RWPE2 (cell line): ENCODE results near the gene CCZ1.
"Not testable (repeated sequence)": the region's sequence is repeated elsewhere in the genome, so short reads cannot be mapped to it uniquely, and the experiment has no call there.

Experiments
- ATAC-seq: fragments of 200-7000 bp; cut with Tn5 transposase; 3 replicates; pipeline ENCODE4 v1.9.1; 2021; ENCODE audit warnings: low read depth
- DNase-seq: peaks from one replicate; pipeline ENCODE4 v3.0.0-alpha.2; 2020; ENCODE audit warnings: low spot score
- H3K27ac ChIP-seq: fragments of 450-650 bp; 2 replicates; pipeline ENCODE4 v1.5.1; 2017; ENCODE audit warnings: mild to moderate bottlenecking; ENCODE audit not compliant: poor library complexity, severe bottlenecking
- H3K27me3 ChIP-seq: fragments of 250-450 bp; sonication (Bioruptor Pico); 2 replicates; pipeline ENCODE4 v1.5.1; 2021; ENCODE audit warnings: mild to moderate bottlenecking, moderate library complexity; ENCODE audit not compliant: insufficient read depth, poor library complexity, severe bottlenecking
- H3K36me3 ChIP-seq: fragments of 250-450 bp; sonication (Bioruptor Pico); 2 replicates; pipeline ENCODE4 v1.5.1; 2020; ENCODE audit warnings: low read depth, mild to moderate bottlenecking, moderate library complexity
- H3K4me1 ChIP-seq: fragments of 250-450 bp; sonication (Bioruptor Pico); 2 replicates; pipeline ENCODE4 v1.5.1; 2021; ENCODE audit warnings: mild to moderate bottlenecking, moderate library complexity; ENCODE audit not compliant: insufficient read depth, poor library complexity, severe bottlenecking
- H3K4me3 ChIP-seq: fragments of 250-450 bp; sonication (Bioruptor Pico); 2 replicates; pipeline ENCODE4 v1.5.1; 2021; ENCODE audit warnings: mild to moderate bottlenecking, moderate library complexity; ENCODE audit not compliant: severe bottlenecking
- H3K9me3 ChIP-seq: fragments of 250-450 bp; sonication (Bioruptor Pico); 2 replicates; pipeline ENCODE4 v1.5.1; 2021; ENCODE audit warnings: mild to moderate bottlenecking, moderate library complexity; ENCODE audit not compliant: severe bottlenecking
- TF ChIP-seq, protein P1 (sequence below): fragments of 450-650 bp; IDR thresholded peaks from one replicate; pipeline ENCODE4 v1.5.1; 2017; ENCODE audit warnings: mild to moderate bottlenecking, moderate library complexity; ENCODE audit not compliant: poor library complexity, severe bottlenecking

CCZ1 gene

DNA sequence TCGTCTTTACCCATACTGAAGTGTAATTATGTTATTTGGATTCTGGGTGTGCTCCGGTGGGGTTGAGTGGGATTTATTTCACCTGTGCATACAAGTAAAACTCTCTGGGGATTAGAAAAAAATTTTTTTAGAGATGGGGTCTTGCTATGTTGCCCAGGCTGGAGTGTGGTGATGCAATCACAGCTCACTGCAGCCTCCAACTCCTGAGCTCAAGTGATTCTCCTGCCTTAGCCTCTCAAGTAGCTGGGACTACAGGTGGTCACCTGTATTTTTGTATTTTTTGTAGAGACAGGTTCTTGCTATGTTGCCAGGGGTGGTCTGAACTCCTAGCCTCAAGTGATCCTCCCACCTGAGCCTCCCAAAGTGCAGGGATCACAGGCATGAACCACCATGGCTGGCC, 8.3 kb upstream of the CCZ1 start:
- DNase-seq, H3K27me3 ChIP-seq, H3K27ac ChIP-seq, ATAC-seq, H3K4me1 ChIP-seq, H3K9me3 ChIP-seq, H3K36me3 ChIP-seq, H3K4me3 ChIP-seq: not testable (repeated sequence)

DNA sequence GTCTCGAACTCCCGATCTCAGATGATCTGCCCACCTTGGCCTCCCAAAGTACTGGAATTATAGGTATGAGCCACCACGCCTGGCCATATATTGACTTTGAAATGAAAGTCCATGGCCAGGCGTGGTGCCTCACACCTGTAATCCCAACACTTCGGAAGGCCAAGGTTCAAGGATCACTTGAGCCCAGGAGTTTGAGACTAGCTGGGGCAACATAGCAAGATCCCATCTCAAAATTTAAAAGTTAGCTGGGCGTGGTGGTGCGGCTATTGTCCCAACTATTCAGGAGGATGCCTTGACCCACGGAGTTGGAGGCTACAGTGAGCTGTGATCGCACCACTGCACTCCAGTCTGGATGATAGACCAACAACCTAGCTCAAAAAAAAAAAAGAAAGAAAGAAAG, 6.0 kb upstream of the CCZ1 start:
- Histone ChIP-seq H3K27me3 (no peaks in the 10 kb centered on the region), H3K27ac (no peak overlapping the region), H3K4me3 (no peak overlapping the region), H3K4me1 (no peaks in the 10 kb centered on the region), H3K9me3 (no peaks in the 10 kb centered on the region), H3K36me3 (no peaks in the 10 kb centered on the region)
- TF ChIP-seq, protein P1, sequence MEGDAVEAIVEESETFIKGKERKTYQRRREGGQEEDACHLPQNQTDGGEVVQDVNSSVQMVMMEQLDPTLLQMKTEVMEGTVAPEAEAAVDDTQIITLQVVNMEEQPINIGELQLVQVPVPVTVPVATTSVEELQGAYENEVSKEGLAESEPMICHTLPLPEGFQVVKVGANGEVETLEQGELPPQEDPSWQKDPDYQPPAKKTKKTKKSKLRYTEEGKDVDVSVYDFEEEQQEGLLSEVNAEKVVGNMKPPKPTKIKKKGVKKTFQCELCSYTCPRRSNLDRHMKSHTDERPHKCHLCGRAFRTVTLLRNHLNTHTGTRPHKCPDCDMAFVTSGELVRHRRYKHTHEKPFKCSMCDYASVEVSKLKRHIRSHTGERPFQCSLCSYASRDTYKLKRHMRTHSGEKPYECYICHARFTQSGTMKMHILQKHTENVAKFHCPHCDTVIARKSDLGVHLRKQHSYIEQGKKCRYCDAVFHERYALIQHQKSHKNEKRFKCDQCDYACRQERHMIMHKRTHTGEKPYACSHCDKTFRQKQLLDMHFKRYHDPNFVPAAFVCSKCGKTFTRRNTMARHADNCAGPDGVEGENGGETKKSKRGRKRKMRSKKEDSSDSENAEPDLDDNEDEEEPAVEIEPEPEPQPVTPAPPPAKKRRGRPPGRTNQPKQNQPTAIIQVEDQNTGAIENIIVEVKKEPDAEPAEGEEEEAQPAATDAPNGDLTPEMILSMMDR: no peak
- no peak for ATAC-seq
- no peak for DNase-seq

DNA sequence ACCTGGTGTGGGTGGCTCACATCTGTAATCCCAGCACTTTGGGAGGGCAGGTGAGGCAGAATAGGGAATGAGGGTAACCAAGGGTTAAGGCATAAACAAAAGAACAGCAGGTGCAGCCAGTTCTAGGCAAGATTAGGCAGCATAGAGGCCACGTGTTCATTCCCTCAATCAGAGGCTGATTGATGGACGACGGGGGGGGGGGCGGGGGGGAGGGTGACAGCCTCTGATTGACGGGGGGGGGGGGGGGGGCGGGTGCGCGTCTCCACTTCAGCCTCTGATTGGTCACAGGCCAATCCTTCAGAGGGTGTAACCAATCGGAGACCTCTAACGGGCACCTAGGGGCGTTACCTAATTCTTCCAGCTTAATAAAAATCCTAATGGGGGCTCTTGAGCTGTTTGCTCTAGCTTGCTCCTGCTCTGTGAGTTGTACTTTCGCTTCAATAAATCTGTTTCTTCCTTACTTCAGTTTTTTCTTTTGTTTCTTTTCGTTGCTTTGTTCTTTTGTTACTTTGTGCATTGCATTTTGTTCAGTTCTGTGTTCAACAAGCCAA, 1.1 kb upstream of the CCZ1 start:
- not testable (repeated sequence) for H3K27me3 ChIP-seq, DNase-seq, ATAC-seq, H3K4me3 ChIP-seq, H3K27ac ChIP-seq, H3K9me3 ChIP-seq, H3K36me3 ChIP-seq, H3K4me1 ChIP-seq

DNA sequence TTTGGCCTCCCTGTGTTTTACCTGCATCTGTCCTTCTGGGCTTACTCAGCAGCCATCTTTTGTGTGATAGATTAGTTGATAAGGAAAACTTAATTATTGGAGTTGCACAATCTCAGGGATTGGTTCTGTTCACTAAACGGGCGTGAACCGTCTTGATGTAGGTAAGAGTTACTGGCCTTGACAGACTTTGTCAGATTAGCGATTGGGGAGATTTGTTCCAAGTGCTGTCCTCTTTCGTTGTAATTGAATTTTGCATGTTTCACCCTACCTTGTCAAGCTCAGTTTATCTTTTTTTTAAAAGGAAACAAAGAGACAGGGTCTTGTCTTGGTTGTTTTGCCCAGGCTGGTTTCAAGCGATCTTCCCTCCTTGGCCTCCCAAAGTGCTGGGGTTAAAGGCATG, 4.5 kb downstream of the CCZ1 start:
- not testable (repeated sequence) for H3K4me3 ChIP-seq, H3K27me3 ChIP-seq, ATAC-seq, H3K36me3 ChIP-seq, DNase-seq, H3K4me1 ChIP-seq, H3K9me3 ChIP-seq, H3K27ac ChIP-seq

DNA sequence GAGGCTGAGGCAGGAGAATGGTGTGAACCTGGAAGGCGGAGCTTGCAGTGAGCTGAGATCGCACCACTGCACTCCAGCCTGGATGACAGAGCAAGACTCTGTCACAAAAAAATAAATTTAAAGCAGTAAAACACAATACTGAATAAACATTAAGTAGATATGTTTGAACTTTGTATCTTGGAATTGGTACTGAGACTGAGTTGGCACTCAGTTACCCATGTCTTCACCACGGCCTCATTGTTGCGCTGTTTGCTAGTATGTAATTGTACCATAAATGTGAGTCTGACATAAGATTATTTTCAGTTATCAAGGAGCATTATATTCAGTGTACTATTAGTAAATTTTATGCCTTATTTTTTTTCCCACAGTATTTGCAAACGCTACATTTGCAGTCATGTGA, 6.2 kb downstream of the CCZ1 start:
- DNase-seq, H3K36me3 ChIP-seq, H3K4me3 ChIP-seq, H3K9me3 ChIP-seq, H3K4me1 ChIP-seq, H3K27ac ChIP-seq, H3K27me3 ChIP-seq, ATAC-seq: not testable (repeated sequence)

DNA sequence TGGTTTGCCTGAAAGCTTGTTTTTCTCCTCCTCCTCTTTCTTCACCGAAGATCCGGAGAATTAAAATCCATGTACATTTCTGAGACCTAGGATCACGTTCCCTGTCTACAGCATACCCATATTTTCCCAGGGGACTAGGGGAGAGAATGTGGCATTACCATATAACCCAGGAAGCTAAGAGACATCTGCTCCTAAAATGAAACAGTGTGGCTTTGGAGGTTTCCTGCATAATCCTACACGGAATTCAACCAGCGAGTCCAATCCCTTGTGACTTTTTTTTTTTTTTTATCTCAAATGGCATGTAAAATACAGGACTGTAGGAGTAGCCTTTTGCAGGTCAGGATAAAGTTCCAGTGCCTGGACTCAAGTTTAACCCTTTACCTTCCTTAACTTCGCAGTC, 10.3 kb downstream of the CCZ1 start:
- ATAC-seq, H3K27me3 ChIP-seq, H3K27ac ChIP-seq, H3K4me3 ChIP-seq, H3K4me1 ChIP-seq, H3K36me3 ChIP-seq, DNase-seq, H3K9me3 ChIP-seq: not testable (repeated sequence)

DNA sequence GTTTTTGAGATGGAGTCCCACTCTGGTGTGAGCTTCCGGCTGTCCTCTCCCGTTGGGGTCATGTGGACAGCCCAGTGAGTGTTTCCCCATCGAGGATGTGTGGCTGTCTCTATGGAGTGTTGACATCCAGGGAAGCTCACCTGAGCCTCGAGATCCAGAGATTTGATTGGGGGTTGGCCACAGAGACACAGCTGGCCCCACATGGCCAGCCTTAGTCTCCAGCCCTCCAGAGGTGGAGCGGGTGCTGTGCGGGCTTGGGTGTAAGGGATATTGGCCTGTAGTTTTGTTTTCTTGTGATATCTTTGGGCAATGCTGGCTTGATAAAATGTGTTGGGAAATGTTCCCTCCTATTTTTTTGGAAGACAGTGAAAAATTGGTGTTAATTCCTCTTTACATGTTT, 18.0 kb downstream of the CCZ1 start:
- not testable (repeated sequence) for H3K9me3 ChIP-seq, H3K36me3 ChIP-seq, DNase-seq, H3K27ac ChIP-seq, H3K4me3 ChIP-seq, H3K4me1 ChIP-seq, H3K27me3 ChIP-seq, ATAC-seq

DNA sequence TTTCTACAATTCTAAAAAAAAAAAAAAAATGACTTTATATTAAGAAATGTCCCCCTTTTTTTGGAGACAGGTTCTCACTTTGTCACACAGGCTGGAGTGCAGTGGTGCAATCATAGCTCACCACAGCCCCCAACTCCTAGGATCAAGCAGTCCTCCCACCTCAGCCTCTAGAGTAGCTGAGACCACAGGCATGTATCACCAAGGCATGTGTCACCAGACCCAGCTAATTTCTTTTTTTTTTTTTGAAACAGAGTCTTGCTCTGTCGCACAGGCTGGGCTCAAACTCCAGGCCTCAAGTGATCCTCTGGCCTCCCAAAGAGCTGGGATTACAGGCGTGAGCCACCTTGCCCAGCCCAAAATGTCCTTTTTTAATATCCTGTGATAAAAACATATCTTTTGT, 25.6 kb downstream of the CCZ1 start:
- not testable (repeated sequence) for H3K9me3 ChIP-seq, H3K4me3 ChIP-seq, H3K27me3 ChIP-seq, DNase-seq, ATAC-seq, H3K27ac ChIP-seq, H3K4me1 ChIP-seq, H3K36me3 ChIP-seq

DNA sequence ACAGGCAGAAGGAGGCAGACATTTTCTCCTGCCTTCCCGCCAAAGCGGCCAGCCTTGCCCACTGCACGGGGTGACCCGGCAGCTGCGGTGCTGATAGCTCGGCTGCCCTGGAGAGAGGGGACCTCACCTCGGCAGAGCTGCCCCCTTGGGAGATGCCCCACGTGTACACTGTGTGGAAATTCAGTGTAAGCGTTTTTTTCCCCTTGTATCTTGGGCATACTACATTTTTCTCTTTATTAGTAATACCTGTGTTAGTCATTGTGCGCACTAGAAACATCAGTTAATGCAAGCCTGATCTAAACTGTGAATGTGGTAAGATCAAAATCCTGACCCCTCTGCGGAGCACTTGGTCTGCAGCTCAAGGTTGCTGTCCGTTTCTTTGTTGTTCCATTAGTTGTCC, 26.1 kb downstream of the CCZ1 start:
- ATAC-seq, H3K27ac ChIP-seq, H3K4me1 ChIP-seq, H3K36me3 ChIP-seq, H3K9me3 ChIP-seq, H3K27me3 ChIP-seq, DNase-seq, H3K4me3 ChIP-seq: not testable (repeated sequence)

DNA sequence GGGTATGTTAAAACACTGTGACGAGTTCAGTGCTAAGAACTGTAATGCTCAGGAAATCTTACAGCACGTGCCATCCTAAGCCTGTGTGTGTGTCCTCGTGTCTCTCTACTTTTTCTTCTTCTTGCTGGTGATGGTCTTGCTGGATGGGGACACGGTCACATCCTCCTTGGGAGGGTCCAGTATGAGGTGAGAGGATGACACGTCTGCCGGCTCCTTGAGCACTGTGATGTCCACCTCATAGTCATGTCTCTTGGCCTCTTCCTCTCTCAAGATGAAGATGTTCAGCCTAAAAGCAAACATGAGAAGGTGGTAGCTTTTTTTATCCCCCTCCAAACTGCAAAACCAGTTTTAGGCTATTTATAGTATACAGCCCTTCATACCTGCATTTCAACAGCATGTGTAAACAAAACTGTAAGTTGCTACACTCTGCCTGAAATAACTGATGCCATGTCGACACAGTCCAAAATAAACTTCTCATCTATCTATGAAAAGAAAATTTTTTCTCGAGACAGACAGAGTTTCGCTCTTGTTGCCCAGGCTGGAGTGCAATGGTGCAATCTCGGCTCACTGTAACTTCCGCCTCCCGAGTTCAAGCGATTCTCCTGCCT, 27.8 kb downstream of the CCZ1 start:
- DNase-seq, H3K4me3 ChIP-seq, H3K4me1 ChIP-seq, H3K27ac ChIP-seq, H3K9me3 ChIP-seq, H3K27me3 ChIP-seq, ATAC-seq, H3K36me3 ChIP-seq: not testable (repeated sequence)

DNA sequence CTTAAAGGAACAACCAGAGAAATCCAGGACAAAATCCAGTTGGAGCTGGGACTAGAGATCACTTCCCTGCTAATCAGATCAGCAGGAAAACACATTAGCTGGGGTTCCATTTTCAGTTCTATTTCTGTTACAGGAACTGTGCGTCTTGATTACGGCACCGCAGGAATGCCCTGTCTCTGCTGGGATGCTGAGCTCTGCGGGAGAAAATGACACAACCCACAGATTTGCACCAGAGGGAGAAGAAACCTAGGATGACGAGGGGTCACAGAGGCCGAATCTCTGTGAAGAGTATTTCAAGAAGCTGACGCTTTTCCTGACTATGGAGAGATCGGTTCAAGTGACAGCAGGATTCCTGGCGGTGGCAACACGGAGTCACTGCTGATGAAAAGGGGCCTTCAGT, 31.8 kb downstream of the CCZ1 start:
- H3K9me3 ChIP-seq, ATAC-seq, H3K36me3 ChIP-seq, DNase-seq, H3K4me3 ChIP-seq, H3K27me3 ChIP-seq, H3K27ac ChIP-seq, H3K4me1 ChIP-seq: not testable (repeated sequence)
